IMR-90 (cell line): ENCODE results near the gene AUTS2.

ENCODE experiments used
- BHLHE40 ChIP-seq: fragments of 150-350 bp; IDR thresholded peaks from 2 replicates; pipeline ENCODE4 v1.6.1; 2016; ENCODE audit warnings: mild to moderate bottlenecking, low read depth, low read length
- CEBPB ChIP-seq: IDR thresholded peaks from 2 replicates; pipeline ENCODE4 v1.6.1; 2012; ENCODE audit warnings: low read depth, low read length, improper control_type of control experiment
- CHD1 ChIP-seq: IDR thresholded peaks from 2 replicates; pipeline ENCODE4 v1.6.1; 2012; ENCODE audit warnings: low read depth, low read length, improper control_type of control experiment
- MXI1 ChIP-seq: IDR thresholded peaks from 2 replicates; pipeline ENCODE4 v1.6.1; 2012; ENCODE audit warnings: low read depth, mild to moderate bottlenecking, low read length, moderate library complexity, borderline replicate concordance
- POLR2A ChIP-seq: IDR thresholded peaks from 2 replicates; pipeline ENCODE4 v1.6.1; 2012; ENCODE audit warnings: mild to moderate bottlenecking, low read depth, low read length
- RAD21 ChIP-seq: IDR thresholded peaks from 2 replicates; pipeline ENCODE4 v1.6.1; 2012; ENCODE audit warnings: low read length, improper control_type of control experiment
- RCOR1 ChIP-seq: IDR thresholded peaks from 2 replicates; pipeline ENCODE4 v1.6.1; 2012; ENCODE audit warnings: mild to moderate bottlenecking, low read length, improper control_type of control experiment; ENCODE audit not compliant: insufficient replicate concordance
- RFX5 ChIP-seq: IDR thresholded peaks from 2 replicates; pipeline ENCODE4 v1.8.0; 2012; ENCODE audit warnings: low read depth, mild to moderate bottlenecking, low read length, moderate library complexity
- SMC3 ChIP-seq: fragments of 150-350 bp; IDR thresholded peaks from 2 replicates; pipeline ENCODE4 v1.6.1; 2016; ENCODE audit warnings: low read depth, mild to moderate bottlenecking, antibody characterized with exemption, low read length, moderate library complexity
- TF ChIP-seq, protein P1 (sequence below): fragments of 150-350 bp; IDR thresholded peaks from 2 replicates; pipeline ENCODE4 v1.6.1; 2016; ENCODE audit warnings: low read depth, mild to moderate bottlenecking, low read length, moderate library complexity, borderline replicate concordance
- TF ChIP-seq, protein P2 (sequence below): conservative IDR thresholded peaks from 2 replicates; pipeline ENCODE4 v1.5.1; 2012; ENCODE audit warnings: mild to moderate bottlenecking, low read depth, low read length, improper control_type of control experiment
- TF ChIP-seq, protein P3 (sequence below): fragments of 150-350 bp; IDR thresholded peaks from 2 replicates; pipeline ENCODE4 v1.6.1; 2017; ENCODE audit warnings: mild to moderate bottlenecking, antibody characterized with exemption, low read length, low read depth

DNA sequence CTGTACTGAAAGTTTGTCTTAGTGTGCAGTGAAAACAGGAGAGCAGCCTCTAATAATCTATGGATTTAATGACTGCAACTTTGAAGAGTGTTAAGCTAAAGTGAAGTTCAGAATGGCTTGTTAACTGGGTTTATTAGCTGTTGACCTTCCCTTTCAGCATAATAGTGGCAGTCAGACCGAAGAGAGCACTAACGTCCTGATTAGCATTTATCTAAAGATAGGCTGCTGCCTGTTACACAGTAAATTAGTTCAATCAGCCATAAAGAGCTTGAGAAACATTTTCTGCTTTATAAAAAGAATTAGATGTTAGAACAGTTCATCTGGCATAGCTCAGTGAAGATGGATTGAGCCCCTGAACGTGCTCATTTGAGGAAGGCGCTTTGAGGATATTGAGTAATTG lies 433.0 kb downstream of the AUTS2 start:
- TF ChIP-seq, protein P1, sequence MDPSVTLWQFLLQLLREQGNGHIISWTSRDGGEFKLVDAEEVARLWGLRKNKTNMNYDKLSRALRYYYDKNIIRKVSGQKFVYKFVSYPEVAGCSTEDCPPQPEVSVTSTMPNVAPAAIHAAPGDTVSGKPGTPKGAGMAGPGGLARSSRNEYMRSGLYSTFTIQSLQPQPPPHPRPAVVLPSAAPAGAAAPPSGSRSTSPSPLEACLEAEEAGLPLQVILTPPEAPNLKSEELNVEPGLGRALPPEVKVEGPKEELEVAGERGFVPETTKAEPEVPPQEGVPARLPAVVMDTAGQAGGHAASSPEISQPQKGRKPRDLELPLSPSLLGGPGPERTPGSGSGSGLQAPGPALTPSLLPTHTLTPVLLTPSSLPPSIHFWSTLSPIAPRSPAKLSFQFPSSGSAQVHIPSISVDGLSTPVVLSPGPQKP, result no peak
- TF ChIP-seq RAD21 (no peak), SMC3 (no peak), POLR2A (no peak), RFX5 (no peak), CHD1 (no peak), CEBPB (no peak), RCOR1 (no peak), MXI1 (no peak), BHLHE40 (no peak)
- TF ChIP-seq, protein P2, sequence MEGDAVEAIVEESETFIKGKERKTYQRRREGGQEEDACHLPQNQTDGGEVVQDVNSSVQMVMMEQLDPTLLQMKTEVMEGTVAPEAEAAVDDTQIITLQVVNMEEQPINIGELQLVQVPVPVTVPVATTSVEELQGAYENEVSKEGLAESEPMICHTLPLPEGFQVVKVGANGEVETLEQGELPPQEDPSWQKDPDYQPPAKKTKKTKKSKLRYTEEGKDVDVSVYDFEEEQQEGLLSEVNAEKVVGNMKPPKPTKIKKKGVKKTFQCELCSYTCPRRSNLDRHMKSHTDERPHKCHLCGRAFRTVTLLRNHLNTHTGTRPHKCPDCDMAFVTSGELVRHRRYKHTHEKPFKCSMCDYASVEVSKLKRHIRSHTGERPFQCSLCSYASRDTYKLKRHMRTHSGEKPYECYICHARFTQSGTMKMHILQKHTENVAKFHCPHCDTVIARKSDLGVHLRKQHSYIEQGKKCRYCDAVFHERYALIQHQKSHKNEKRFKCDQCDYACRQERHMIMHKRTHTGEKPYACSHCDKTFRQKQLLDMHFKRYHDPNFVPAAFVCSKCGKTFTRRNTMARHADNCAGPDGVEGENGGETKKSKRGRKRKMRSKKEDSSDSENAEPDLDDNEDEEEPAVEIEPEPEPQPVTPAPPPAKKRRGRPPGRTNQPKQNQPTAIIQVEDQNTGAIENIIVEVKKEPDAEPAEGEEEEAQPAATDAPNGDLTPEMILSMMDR, result no peak
- TF ChIP-seq, protein P3, sequence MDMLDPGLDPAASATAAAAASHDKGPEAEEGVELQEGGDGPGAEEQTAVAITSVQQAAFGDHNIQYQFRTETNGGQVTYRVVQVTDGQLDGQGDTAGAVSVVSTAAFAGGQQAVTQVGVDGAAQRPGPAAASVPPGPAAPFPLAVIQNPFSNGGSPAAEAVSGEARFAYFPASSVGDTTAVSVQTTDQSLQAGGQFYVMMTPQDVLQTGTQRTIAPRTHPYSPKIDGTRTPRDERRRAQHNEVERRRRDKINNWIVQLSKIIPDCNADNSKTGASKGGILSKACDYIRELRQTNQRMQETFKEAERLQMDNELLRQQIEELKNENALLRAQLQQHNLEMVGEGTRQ, result no peak
